Neural progenitor cell (in vitro differentiated cells): Measurements from ENCODE around the gene HBS1L.

Source experiments
- CTCF ChIP-seq: fragments of 200-600 bp; sonication (generic); IDR thresholded peaks from 2 replicates; pipeline ENCODE4 v1.5.1; 2017; ENCODE audit warnings: antibody characterized with exemption, mild to moderate bottlenecking
- EZH2 ChIP-seq: fragments of 200-600 bp; sonication (generic); IDR thresholded peaks from 2 replicates; pipeline ENCODE4 v1.6.1; 2017; ENCODE audit warnings: antibody characterized with exemption, mild to moderate bottlenecking, moderate library complexity
- EZH2phosphoT487 ChIP-seq: fragments of 200-600 bp; sonication (generic); IDR thresholded peaks from 2 replicates; pipeline ENCODE4 v1.6.1; 2017; ENCODE audit warnings: antibody characterized with exemption

- TF ChIP-seq CTCF (no peak), EZH2phosphoT487 (no peak), EZH2 (no peak)
Measured at GRCh38 chr6:134932098-134932497, 122.5 kb downstream of the HBS1L start.
